Lung (tissue), 12 donors: ENCODE measurements around the gene ARL16. TPM values are rescaled to one million over a fixed set of nuclear protein-coding genes. Genes with fewer than 3 reads are reported as not detected.

Source experiments
- ATAC-seq: fragments of 200-7000 bp; cut with Tn5 transposase; one replicate; pipeline ENCODE4 v1.9.1; 2020; ENCODE audit warnings: moderate number of reproducible peaks; ENCODE audit not compliant: insufficient read depth, low FRiP score
- DNase-seq, 3 donors: peaks; one replicate each; pipeline ENCODE4 v3.0.0-alpha.2; 2013 to 2017
- H3K27ac ChIP-seq, 2 donors: one replicate each; pipeline ENCODE4 v1.5.1; 2013; ENCODE audit warnings: mild to moderate bottlenecking in 2 of 2, moderate library complexity in 2 of 2, control low read depth in 1 of 2, inconsistent platforms in 1 of 2, low read depth in 1 of 2, low read length in 1 of 2
- H3K27me3 ChIP-seq, 3 donors: one replicate each; pipeline ENCODE4 v1.5.1; 2013; ENCODE audit warnings: low read length in 2 of 3; ENCODE audit not compliant: control insufficient read depth in 3 of 3, insufficient read depth in 3 of 3
- H3K36me3 ChIP-seq, 4 donors: one replicate each; pipeline ENCODE4 v1.5.1; 2013; ENCODE audit warnings: low read length in 4 of 4, mild to moderate bottlenecking in 1 of 4, moderate library complexity in 1 of 4; ENCODE audit not compliant: control insufficient read depth in 4 of 4, insufficient read depth in 4 of 4
- H3K4me1 ChIP-seq, 5 donors: one replicate each; pipeline ENCODE4 v1.5.1; 2013; ENCODE audit warnings: low read length in 5 of 5, mild to moderate bottlenecking in 2 of 5, moderate library complexity in 1 of 5; ENCODE audit not compliant: control insufficient read depth in 5 of 5, insufficient read depth in 5 of 5
- H3K4me3 ChIP-seq: one replicate; pipeline ENCODE4 v1.5.1; 2013; ENCODE audit warnings: mild to moderate bottlenecking, control low read depth, moderate library complexity
- H3K9ac ChIP-seq, 2 donors: one replicate each; pipeline ENCODE4 v1.5.1; 2013; ENCODE audit warnings: low read length in 2 of 2, control low read depth in 1 of 2; ENCODE audit not compliant: insufficient read depth in 1 of 2
- H3K9me3 ChIP-seq, 4 donors: one replicate each; pipeline ENCODE4 v1.5.1; 2013; ENCODE audit warnings: low read length in 3 of 4, mild to moderate bottlenecking in 1 of 4, moderate library complexity in 1 of 4; ENCODE audit not compliant: control insufficient read depth in 4 of 4, insufficient read depth in 3 of 4
- WGBS, 2 donors: extraction: QIAGEN DNeasy Blood & Tissue Kit; methylation state at CpG; one replicate each; pipeline ENCODE4 v1.1.7; 2013; 5-methylcytosine and 5-hydroxymethylcytosine counted together
- polyA plus RNA-seq, 2 donors: library from polyadenylated mRNA; stranded (reverse); fragments of 200-250 nt; gene quantifications; one replicate each; pipeline ENCODE4 v1.2.1, GENCODE V29; 2013
- total RNA-seq, 2 donors: library from RNA; depleted of rRNA in 1 of 2; stranded (reverse); fragments of >200 nt in 1 of 2; gene quantifications; one replicate each; pipeline ENCODE4 v1.2.1, GENCODE V29; 2014 to 2021
- TF ChIP-seq, protein P1 (sequence below): IDR thresholded peaks from 2 replicates; pipeline ENCODE4 v1.5.1; 2012; ENCODE audit warnings: mild to moderate bottlenecking; ENCODE audit errors: control extremely low read depth, extremely low read depth
- donor health status: control.
- donor health status: control.
- donor health status: Bipolar disorder and iron deficiency.
- donor health status: healthy.
- donor health status: DM: yes; HTN: yes; CAD: no.

The ARL16 gene
- total and polyA plus RNA-seq, 4 donors = 27.4 to 59.5 (median 29.8) TPM

DNA sequence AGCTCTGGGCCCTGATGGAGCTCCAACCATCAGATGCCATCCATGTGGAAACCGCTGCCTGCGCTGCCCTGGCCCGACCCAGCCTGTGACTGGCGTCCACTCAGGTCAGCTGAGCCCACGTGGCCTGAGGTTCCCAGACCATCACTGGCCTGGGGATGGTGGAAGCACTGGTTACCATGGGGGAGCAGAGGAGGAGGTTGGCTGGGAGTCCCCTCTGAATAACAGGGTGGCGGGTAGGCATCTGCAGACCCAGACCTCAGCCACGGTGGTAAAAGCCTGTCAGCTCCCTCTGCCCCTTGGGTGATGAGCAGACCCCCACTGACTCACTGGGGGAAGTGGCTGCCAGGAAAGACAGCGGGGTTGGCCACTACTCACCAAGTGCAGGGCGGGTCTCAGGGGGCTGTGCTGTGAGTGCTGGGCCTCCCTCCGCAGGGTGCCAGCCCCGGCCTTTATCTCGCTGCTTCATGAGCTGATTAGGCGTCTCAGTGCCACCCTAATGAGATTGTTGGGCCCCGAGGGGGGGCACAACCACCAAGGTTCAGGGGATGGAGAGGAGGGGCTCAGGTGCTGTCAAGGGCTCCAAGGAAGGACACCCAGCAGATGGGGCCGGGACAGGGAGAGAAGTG, 27.4 kb downstream of the ARL16 start, which contains the start of gene PDE6G:
Gene PDE6G, minus strand, starts transcription at position 425 of the 626 bp plus-strand sequence. CDS start 3,237 bp downstream, outside the sequence.
- Histone ChIP-seq H3K4me1 (peaks cover 0 to 9% (median 0%) of the 10 kb centered on the region in 5 donors), H3K4me3 (no peak within 1 kb of the TSS), H3K27ac (no peak within 1 kb of the TSS), H3K9ac (no peak within 1 kb of the TSS), H3K27me3 (peaks cover 0 to 2% (median 0%) of the 10 kb centered on the region in 3 donors), H3K9me3 (no peaks in the 10 kb centered on the region), H3K36me3 (no peaks in the 10 kb centered on the region)
- DNase-seq (no peak), ATAC-seq (no peak)
- 85 to 89% methylated on average over 15 of the region's 15 CpGs for WGBS, 2 donors
- TF ChIP-seq, protein P1, sequence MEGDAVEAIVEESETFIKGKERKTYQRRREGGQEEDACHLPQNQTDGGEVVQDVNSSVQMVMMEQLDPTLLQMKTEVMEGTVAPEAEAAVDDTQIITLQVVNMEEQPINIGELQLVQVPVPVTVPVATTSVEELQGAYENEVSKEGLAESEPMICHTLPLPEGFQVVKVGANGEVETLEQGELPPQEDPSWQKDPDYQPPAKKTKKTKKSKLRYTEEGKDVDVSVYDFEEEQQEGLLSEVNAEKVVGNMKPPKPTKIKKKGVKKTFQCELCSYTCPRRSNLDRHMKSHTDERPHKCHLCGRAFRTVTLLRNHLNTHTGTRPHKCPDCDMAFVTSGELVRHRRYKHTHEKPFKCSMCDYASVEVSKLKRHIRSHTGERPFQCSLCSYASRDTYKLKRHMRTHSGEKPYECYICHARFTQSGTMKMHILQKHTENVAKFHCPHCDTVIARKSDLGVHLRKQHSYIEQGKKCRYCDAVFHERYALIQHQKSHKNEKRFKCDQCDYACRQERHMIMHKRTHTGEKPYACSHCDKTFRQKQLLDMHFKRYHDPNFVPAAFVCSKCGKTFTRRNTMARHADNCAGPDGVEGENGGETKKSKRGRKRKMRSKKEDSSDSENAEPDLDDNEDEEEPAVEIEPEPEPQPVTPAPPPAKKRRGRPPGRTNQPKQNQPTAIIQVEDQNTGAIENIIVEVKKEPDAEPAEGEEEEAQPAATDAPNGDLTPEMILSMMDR = no peak

DNA sequence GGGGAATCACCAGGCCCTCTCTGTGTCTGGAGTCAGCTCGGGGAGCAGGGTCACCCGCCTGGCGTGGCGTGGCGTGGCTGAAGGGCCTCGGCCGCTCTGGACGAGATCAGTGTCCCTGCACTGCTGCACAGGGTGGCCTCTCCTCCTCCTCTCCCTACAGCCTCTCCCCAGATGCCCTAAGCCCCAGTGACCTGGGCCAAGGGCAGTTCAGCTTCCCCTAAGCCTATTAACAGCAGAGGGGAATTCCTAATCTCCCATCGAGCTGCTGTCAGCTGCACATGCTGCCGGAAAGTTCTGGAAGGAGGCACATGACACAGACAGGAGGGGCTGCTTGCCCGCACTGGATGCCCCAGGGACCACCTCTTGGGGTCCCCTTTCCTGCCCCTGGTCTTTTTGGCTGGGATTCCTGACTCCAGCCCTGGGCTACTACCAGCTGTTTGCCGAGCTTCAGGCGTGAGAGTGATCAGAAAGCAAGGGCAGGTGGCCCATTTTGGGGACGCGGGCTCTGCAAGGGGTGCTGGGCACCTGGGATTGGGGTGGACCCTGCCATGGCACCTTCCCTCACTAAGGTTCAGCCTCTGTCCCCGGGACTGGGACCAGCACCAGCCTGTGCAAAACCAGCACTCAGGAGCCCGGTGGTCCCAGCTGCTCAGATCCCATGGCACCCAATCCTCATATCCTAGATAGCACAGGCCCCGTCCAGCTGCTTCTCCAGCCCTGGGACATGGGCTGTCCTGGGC, 28.0 kb downstream of the ARL16 start:
- DNase-seq = no peak
- Histone ChIP-seq H3K36me3 (no peaks in the 10 kb centered on the region), H3K27ac (no peak overlapping the region), H3K9me3 (no peaks in the 10 kb centered on the region), H3K9ac (no peak overlapping the region), H3K27me3 (peaks cover 0 to 2% (median 0%) of the 10 kb centered on the region in 3 donors), H3K4me1 (peaks cover 0 to 9% (median 0%) of the 10 kb centered on the region in 5 donors), H3K4me3 (no peak overlapping the region)
- TF ChIP-seq, protein P1 = no peak
- WGBS, 2 donors = 87 to 90% methylated on average over 18 of the region's 18 CpGs
- ATAC-seq = no peak

DNA sequence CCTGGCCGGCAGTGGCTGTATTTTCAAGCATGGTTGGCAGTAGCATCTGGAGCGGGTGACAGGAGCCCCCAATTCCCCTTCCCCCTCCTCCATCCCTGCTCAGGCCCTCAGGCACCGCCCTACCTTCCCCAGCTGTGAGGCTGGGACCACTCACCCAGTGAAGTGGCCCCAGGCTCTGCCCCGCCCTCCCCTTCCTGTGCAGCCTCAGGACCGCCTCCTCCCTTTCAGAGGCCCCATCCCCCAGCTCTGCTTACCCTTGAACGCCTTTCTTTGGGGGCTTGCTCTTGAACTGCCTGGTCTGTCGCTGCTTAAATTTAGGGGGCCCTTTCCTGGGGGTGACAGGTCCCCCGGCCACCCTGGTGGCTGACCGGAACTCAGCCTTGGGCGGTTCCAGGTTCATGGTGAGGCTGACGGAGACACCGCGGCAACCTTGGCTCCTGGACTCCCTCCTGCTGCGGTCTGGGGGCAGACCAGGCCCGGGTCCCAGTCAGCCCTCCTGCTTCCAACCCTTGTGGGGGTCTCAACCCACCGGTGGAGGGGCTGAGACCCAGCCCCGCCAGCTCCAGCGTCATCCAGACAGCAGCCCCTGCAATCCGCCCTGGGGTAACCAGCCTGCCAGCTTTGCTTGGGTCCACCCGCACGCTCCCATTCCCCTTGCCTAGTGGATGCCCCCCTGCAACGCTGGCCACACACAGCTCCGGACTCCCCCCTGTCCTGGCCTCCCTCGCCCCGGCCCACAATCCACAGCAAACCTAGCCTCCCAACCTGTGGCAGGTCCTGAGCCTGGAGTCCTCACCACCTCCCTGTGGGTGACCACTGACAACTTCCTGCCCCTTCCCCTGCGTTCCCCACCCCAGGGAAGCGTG, 30.5 kb downstream of the ARL16 start:
- TF ChIP-seq, protein P1 = no peak
- WGBS, 2 donors = 13 to 29% methylated on average over 26 to 27 of the region's 27 CpGs
- Histone ChIP-seq H3K36me3 (peaks cover 0 to 6% (median 0%) of the 10 kb centered on the region in 4 donors), H3K4me1 (peaks cover 0 to 9% (median 0%) of the 10 kb centered on the region in 5 donors), H3K9ac (peak overlapping the region in 1 of 2 donors; percentile 25), H3K9me3 (peaks cover 0 to 10% (median 0%) of the 10 kb centered on the region in 4 donors), H3K27me3 (peaks cover 2 to 14% (median 10%) of the 10 kb centered on the region in 3 donors), H3K27ac (no peak overlapping the region), H3K4me3 (no peak overlapping the region)
- DNase-seq (peak; percentile 8 to 43 (median 32)), ATAC-seq (no peak)
